PC-9 (cell line): ENCODE data around the gene ASIC1.

Experiments
- EZH2 ChIP-seq: fragments of 200-600 bp; sonication (generic); IDR thresholded peaks from 2 replicates; pipeline ENCODE4 v1.8.0; 2017; ENCODE audit warnings: antibody characterized with exemption, low read depth
- TF ChIP-seq, protein P1 (sequence below): fragments of 200-600 bp; sonication (generic); conservative IDR thresholded peaks from 2 replicates; pipeline ENCODE4 v1.6.1; 2017; ENCODE audit warnings: mixed run types, antibody characterized with exemption, mild to moderate bottlenecking, moderate library complexity

DNA sequence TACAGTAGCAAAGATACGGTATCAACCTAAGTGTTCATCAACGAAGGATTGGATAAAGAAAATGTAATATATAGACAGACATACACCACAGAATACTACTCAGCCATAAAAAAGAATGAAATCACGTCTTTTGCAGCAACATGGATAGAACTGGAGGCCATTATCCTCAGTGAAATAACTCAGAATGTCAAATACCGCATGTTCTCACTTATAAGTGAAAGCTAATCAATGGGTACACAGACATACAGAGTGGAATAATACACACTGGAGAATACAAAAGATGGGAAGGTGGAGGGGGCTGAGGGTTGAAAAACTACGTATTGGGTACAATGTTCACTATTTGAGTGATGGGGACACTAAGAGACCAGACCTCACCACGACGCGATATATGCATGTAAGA is 33.2 kb upstream of the ASIC1 start:
- no peak for TF ChIP-seq EZH2
- TF ChIP-seq, protein P1, sequence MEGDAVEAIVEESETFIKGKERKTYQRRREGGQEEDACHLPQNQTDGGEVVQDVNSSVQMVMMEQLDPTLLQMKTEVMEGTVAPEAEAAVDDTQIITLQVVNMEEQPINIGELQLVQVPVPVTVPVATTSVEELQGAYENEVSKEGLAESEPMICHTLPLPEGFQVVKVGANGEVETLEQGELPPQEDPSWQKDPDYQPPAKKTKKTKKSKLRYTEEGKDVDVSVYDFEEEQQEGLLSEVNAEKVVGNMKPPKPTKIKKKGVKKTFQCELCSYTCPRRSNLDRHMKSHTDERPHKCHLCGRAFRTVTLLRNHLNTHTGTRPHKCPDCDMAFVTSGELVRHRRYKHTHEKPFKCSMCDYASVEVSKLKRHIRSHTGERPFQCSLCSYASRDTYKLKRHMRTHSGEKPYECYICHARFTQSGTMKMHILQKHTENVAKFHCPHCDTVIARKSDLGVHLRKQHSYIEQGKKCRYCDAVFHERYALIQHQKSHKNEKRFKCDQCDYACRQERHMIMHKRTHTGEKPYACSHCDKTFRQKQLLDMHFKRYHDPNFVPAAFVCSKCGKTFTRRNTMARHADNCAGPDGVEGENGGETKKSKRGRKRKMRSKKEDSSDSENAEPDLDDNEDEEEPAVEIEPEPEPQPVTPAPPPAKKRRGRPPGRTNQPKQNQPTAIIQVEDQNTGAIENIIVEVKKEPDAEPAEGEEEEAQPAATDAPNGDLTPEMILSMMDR = no peak
